ENCODE results near the gene TMTC2. TPM values are rescaled to one million over a fixed set of nuclear protein-coding genes. Genes with fewer than 3 reads are reported as not detected.

Gene TMTC2
- 10 to 100 TPM; 12.2 to 26.3 (median 16.2) TPM for polyA plus RNA-seq (ENCODE audit: insufficient read length in 10 of 10)
- long read RNA-seq, donor 1, full-length matches to known transcripts: 1 of 1 reads
- long read RNA-seq, donor 1, partial matches to known transcripts: 0 of 1 reads
- long read RNA-seq, donor 1, other reads (novel, unspliced or antisense): 0 of 1 reads
- long read RNA-seq, donor 2, partial matches to known transcripts: 0 of 1 reads
- long read RNA-seq, donor 2, other reads (novel, unspliced or antisense): 0 of 1 reads
- long read RNA-seq, donor 3: 0 reads
- long read RNA-seq, donor 4, full-length matches to known transcripts: 1 of 1 reads
- long read RNA-seq, donor 4, partial matches to known transcripts: 0 of 1 reads
- long read RNA-seq, donor 4, other reads (novel, unspliced or antisense): 0 of 1 reads
- long read RNA-seq, donor 5, partial matches to known transcripts: 0 of 1 reads
- long read RNA-seq, donor 5, other reads (novel, unspliced or antisense): 0 of 1 reads
- long read RNA-seq, donor 6: 0 reads
- long read RNA-seq, donor 7, full-length matches to known transcripts: 4 of 15 reads
- long read RNA-seq, donor 7, partial matches to known transcripts: 11 of 15 reads
- long read RNA-seq, donor 7, other reads (novel, unspliced or antisense): 0 of 15 reads
- long read RNA-seq, donor 8: 0 reads
- long read RNA-seq, donor 9: 0 reads

DNA sequence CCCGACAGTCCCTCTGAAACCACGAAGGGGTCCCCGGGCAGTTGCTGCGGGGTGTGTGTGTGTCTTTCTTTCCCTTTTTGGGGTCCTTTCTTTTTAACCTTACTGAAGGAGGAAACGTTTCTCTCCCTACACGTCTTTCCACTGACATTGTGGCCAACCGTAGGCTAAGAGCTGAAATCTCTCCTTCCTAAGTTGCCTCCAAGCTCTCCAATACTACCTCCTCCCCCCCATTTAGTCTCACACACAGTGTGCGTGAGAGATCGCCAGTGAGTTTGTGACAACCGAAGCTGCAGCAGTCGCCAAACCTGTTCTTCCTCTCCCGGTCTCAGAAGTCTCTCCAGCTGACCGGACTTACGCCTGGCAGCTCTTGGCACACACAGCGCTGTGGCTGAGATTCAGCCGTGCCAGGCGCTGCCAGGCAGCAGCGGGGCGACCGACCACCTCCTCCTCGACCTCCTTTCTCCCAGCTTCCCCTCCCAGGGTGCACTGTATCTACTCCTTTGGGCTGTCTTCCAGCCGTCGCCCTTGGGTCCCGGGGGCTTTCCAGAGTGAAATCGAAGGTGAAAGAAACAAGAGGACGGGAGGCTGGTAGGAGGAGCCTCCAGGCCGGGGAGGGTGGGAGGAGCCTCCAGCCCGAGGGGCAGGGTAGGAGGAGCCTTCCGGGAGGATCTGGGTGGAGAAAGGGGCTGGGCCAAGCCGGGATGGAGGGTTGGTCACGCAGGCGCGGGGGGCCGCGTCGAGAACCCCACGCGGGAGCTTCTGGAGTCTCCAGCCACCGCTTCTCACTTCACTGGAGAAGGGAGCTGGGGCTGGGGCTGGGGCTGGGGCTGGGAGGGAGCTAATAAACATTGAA, at the start of gene TMTC2:
Gene TMTC2 (plus strand): TSS at position 739 of the 853 bp plus-strand sequence.
- DNase-seq: peak; percentile 92 to 98 (median 96)

DNA sequence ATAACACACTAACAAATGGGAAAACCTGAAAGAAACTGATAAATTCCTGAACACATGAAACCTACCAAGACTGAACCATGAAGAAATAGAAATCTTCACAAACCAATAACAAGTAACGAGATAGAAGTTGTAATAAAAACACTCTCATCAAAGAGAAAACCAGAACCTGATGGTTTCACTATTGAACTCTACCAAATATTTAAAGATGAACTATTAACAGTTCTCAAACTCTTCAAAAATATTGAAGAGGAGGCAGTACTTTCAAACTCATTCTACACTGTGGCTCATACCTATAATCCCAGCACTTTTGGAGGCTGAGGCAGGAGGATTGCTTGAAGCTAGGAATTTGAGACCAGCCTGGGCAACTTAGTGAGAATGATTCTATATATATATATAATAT, 48.4 kb upstream of the TMTC2 start:
- no peak for DNase-seq

- DNase-seq: peak in 1 of 3 donors; percentile 33
Observed at GRCh38 chr12:82644896-82645295, 41.8 kb upstream of the TMTC2 start.

DNA sequence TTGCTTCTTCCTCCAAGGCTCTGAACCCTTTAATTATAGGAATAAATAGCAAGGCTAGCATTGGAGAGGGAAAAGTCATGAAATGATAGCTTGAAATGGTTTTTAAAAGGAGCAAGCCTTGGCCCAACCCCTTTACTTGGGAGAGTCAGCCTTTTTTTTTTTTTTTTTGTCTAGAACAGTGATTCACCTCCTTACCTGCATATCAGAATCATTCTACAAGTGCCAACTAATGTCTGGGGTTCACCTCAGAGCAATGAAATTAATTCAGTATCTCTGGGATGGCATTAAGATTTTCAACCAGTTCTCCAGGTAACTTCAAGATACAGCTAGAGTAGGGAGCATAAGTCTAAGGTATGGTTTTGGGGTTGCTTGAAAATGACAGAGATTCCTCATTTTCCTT, 41.3 kb upstream of the TMTC2 start:
- DNase-seq: no peak

DNA sequence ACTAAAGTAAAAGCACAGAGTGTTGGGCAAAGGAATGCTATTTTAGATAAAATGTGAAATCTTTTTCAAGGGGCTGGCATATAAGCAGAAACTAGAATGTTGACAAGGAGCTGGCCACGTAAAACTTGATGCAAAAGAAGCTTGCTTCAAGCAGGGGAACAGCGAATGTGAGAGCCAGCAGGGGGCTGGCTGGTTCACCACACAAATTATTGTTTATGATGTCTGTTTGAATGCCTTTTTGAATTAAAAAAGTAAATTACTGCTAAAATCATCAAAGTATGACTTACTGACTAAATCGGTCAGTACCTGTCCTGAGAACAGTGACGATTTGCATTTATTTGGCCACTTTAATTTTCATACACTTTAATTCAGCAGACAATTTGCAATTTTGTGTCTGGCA, 38.9 kb upstream of the TMTC2 start:
- no peak for DNase-seq

DNA sequence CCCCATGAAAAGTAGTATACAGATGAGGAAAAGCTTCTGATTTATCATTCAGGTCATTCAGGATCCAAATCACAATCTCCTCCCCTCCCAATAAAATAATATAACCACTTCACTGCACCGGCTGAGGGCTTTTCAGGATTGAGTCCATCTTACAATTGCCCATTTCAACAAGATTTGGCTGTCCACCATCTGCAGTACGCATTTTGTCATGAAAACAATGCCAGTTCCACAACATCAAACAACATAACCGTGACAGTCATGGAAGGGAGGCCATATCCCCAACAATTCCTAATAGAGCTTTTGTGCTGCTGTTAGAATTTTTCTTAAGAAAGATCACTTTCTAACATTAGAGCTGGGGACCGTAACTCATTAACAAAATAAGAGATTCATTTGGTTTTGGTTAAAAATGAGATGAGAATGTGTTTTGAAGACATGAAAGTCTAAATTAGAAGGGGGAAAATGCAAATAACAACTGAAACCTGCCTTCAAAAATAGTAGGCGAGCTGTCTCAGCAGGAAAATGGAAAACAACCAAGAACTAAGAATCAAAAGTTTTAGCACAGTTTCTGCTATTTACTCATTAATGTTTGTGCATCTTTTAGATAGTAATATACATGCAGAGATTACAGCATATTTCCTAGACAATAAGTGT, 38.3 kb upstream of the TMTC2 start:
- no peak for DNase-seq

DNA sequence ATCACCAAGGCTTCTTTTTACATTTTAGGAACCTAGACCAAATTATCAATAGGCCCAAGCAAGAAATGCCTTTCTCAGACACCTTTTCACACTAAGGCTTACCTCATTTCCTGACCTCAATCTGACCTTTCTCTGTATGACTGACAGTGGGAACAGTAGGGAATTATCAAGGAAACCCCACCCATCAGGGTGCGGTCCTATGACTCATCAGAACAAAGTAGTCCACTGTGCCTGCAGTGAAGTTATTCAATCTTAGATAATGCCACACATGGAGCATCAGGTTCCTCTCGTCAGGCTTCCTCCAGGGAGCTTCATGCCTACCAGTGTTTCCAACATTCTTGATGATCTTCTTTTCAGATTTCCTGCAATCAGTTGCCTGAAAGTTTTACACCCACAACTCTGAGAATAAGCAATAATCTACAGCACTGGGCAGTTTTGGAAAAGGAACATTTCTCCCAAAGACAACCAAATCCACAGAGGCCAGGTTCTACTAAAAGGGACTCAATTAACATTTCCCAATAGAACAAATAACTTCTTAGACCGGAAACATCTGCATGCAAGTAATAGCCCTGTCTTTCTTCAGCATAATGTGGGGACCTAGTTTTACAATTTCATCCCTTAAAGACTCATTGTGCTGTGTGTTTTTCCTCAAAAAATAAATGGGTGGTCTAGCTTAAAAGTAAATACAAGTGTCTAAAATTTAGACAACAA, 35.9 kb upstream of the TMTC2 start:
- no peak for DNase-seq

GRCh38 chr12:82651489-82651888, 35.2 kb upstream of the TMTC2 start:
- no peak for DNase-seq

GRCh38 chr12:82652071-82652470, 34.6 kb upstream of the TMTC2 start:
- no peak for DNase-seq

GRCh38 chr12:82655751-82656150, 31.0 kb upstream of the TMTC2 start:
- DNase-seq: no peak

DNA sequence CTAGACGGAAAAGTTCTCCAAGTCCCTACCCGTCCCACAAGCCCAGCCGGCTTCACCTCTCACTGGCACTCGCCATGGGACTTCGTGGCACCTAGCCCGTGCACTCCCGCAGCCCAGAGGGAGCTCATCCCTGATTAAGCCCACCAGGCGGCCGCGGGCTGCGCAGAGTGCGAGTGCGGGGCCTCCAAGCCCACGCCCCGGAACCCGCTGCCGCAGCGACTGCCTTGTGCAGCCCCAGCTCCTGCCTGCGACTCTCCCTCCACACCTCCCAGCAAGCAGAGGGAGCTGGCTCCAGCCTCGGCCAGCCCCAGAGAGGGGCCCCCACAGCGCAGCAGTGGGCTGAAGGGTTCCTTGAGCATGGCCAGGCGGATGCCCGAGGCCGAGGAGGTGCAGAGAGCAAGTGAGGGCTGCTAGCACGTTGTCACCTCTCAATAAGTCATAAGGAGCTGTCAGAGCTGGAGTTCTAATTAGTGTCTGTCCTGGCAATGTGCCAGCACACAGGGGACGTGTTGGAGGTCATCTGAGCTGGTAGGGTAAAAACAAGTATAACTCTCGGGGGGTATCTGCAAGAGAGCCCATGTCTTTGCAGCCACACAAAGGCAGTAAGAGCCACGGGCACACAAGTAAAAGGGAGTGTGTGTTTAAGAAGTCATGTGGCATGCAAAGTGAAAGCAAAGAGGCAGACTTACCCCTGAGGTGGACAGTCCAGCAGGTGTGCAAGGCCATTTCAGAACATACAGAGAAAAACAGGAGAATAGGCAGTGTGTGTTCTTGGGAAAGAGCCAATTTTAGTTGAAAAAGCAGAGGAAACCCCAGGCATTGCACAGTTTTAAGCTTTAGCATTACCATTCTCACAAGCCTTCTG, 27.1 kb upstream of the TMTC2 start:
- DNase-seq: no peak

DNA sequence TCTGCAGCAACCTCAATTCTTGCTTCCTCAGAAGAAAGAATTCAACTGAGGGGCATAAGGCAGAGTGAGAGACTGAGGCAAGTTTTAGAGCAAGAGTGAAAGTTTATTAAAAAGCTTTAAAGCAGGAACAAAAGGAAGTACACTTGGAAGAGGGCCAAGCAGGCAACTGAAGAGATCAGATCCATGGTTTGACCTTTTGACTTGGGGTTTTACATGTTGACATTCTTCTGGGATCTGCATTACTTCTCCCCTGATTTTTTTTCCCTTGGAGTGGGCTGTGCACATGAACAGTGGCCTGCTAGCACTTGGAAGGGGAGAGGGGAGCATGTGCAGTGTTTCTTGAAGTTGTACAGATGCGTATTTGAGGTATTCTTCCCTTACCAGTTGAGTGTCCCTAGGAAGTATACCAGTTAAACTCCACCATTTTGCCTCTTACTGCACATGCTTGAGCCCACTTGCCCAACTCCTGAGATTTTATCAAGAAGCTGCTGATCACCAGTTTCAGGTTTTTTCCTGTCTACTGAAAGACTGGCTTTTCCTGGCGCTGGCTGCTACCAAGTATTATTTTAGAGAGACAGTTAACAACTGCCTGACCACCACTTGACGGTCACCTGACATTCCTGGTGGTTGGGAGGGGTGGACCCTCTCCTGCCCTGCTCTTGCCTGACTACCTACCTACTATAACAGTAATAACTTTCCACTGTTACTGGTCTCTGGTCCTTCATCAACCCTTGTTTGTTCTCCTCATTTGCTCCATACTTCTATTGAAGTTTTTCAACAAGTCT, 26.0 kb upstream of the TMTC2 start:
- no peak for DNase-seq

GRCh38 chr12:82663893-82664292, 22.8 kb upstream of the TMTC2 start:
- no peak for DNase-seq

DNA sequence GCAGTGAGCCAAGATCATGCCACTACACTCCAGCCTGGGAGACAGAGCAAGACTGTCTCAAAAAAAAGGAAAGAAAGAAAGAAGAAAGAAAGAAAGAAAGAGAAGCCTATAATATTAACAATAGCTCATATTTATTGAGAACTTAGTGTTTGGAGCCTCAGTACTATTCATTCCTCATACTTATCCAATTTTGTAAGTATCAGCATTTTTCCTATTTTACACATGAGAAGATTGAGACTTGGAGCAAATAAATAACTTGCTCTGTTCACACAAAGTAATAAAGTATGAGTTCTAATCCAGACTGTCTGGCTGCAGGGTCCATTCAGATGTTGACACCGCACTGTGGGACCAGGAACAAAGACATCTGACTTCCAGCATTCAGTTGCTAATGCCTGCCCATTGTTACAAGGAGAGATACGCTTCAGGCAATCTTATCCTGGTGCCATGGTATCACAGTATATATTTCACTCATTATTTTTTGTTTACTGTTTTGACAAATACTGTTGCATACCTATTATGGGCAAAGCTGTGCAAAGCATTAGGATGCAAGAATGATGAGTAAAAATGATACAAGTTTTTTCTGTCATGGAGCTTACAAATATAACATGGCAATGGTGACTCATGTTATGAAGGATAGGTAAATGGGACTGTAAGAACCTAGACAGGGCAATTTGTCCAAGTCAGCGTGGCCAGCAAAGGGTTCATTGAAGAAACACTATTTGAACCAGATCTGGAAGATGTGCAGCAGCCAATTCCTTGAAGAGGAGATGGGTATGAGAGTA, 21.4 kb upstream of the TMTC2 start:
- no peak for DNase-seq

DNA sequence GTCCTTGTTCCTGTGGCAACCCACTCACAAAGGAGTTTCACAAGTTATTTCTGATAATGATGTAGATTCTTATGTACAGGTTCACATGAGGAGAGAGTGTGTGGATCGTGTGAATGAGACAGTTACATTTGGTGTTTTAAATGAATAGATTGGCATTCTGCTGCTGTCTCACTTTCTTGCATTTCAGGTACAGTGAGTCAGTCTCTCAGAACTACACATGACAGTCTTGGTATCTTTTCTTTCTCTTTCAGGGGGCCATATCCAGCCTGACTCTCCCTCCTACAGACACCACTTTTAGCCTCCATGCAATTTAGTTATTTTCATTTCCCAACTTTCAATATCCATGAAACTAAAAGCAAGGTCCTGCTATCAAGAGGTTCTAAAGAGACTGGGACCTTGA, 19.9 kb upstream of the TMTC2 start:
- no peak for DNase-seq

DNA sequence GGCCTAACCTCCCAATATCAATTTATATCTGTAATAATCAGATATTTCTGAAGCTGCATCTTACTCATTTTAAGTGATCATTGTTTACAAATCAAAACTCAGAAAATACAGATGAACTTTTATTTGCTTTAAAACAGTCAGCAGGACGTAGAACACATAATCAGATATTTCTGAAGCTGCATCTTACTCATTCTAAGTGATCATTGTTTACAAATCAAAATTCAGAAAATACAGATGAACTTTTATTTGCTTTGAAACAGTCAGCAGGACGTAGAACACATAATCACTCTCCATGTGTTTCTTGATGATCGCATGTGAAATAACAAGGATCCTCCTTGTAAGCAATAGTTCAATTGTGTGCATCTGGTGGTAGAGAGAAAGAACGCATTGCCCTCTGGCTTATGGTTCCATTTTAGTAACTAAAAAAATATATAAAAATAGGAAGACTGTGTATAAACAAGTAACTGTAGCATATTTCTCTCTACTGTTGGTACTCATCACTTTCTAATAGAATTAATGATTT, 15.0 kb upstream of the TMTC2 start:
- DNase-seq: no peak

DNA sequence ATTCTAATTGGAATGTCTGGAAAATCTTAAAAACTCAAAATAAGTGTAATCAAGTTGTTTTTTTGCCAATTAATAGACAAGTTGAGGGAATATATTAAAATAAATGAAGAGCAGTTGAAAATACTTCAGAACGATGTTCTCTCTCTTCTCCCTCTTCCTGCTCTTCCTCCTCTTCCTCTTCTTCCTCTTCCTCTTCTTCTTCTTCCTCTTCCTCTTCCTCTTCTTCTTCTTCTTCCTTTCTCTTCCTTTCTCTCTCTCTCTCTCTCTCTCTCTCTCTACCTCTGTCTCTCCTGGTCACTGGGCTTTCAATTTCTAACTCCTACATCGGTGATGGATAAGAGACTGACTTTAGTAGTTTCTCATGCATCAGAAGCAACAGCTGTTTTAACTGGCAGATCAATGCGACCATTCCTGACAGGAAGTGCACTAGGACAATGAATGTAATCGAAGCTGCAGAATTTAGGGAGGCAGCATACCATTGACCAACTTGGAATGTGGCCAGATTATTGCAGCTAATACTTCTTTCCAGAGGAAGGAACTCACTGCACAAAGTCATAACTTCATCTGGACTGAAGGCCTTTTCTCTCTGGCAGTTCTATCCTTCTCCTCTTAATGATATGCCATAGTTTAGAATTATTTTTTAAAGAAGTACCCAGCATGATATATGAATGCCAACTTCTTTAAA, 13.8 kb upstream of the TMTC2 start:
- DNase-seq: no peak

GRCh38 chr12:82673698-82674097, 13.0 kb upstream of the TMTC2 start:
- DNase-seq: no peak
